Fibroblast of lung (primary cell): Measurements from ENCODE around the gene FAM117A. TPM values are rescaled to one million over a fixed set of nuclear protein-coding genes. Genes with fewer than 3 reads are reported as not detected.

Experiments
- DNase-seq, 2 donors: peaks; one replicate each; pipeline versions ENCODE4 v3.0.0 to v3.0.0-alpha.2; 2010; ENCODE audit warnings: low read depth in 2 of 2
- H2AFZ ChIP-seq: 2 replicates; pipeline ENCODE4 v1.5.1; 2012; ENCODE audit warnings: low read length, control low read depth, inconsistent platforms
- H3K27ac ChIP-seq: 2 replicates; pipeline ENCODE4 v1.5.1; 2011; ENCODE audit warnings: low read length, control low read depth; ENCODE audit not compliant: insufficient read depth
- H3K27me3 ChIP-seq: 2 replicates; pipeline ENCODE4 v1.5.1; 2011; ENCODE audit warnings: mild to moderate bottlenecking, low read length; ENCODE audit not compliant: control insufficient read depth, insufficient read depth
- H3K36me3 ChIP-seq: 2 replicates; pipeline ENCODE4 v1.5.1; 2011; ENCODE audit warnings: low read length; ENCODE audit not compliant: control insufficient read depth, insufficient read depth
- H3K4me1 ChIP-seq: 2 replicates; pipeline ENCODE4 v1.5.1; 2011; ENCODE audit warnings: low read length; ENCODE audit not compliant: control insufficient read depth, insufficient read depth; ENCODE audit errors: extremely low read depth
- H3K4me2 ChIP-seq: 2 replicates; pipeline ENCODE4 v1.5.1; 2011; ENCODE audit warnings: low read length, control low read depth; ENCODE audit not compliant: insufficient read depth; ENCODE audit errors: extremely low read depth
- H3K4me3 ChIP-seq, 4 experiments: fragments of 200-600 bp in 1 of 4; sonication (generic) in 1 of 4; replicated peaks in 1 of 4; 2 replicates each; pipeline ENCODE4 v1.5.1; 2011 to 2016; ENCODE audit warnings: low read length in 4 of 4, low read depth in 3 of 4, mild to moderate bottlenecking in 3 of 4, control low read depth in 2 of 4, inconsistent platforms in 1 of 4, mixed read lengths in 1 of 4; ENCODE audit not compliant: insufficient read depth in 1 of 4; ENCODE audit errors: control extremely low read depth in 1 of 4
- H3K79me2 ChIP-seq: 2 replicates; pipeline ENCODE4 v1.5.1; 2012; ENCODE audit warnings: mild to moderate bottlenecking, low read length, inconsistent platforms; ENCODE audit not compliant: control insufficient read depth, insufficient read depth
- H3K9ac ChIP-seq: 2 replicates; pipeline ENCODE4 v1.5.1; 2011; ENCODE audit warnings: mild to moderate bottlenecking, low read length, control low read depth; ENCODE audit not compliant: insufficient read depth
- H3K9me3 ChIP-seq: 2 replicates; pipeline ENCODE4 v1.5.1; 2012; ENCODE audit warnings: low read depth, low read length; ENCODE audit not compliant: control insufficient read depth, insufficient read depth
- H4K20me1 ChIP-seq: 2 replicates; pipeline ENCODE4 v1.5.1; 2011; ENCODE audit warnings: low read length; ENCODE audit not compliant: control insufficient read depth, insufficient read depth; ENCODE audit errors: extremely low read depth
- EZH2 ChIP-seq: IDR thresholded peaks from 2 replicates; pipeline ENCODE4 v1.5.1; 2012; ENCODE audit warnings: low read length, control low read depth, mild to moderate bottlenecking; ENCODE audit errors: missing control alignments
- polyA plus RNA-seq, 2 donors: library from polyadenylated mRNA; depleted of rRNA in 1 of 2; stranded (reverse) in 1 of 2; unstranded in 1 of 2; fragments of >200 nt; gene quantifications; 2 replicates each; pipeline ENCODE4 v1.2.1, GENCODE V29; 2011 to 2012; ENCODE audit warnings: missing spikeins in 1 of 2
- total RNA-seq: library from RNA; depleted of rRNA; stranded (reverse); fragments of >200 nt; gene quantifications from 2 replicates; pipeline ENCODE4 v1.2.1, GENCODE V29; 2014
- TF ChIP-seq, protein P1 (sequence below), 2 donors: IDR thresholded peaks in 1 of 2; conservative IDR thresholded peaks in 1 of 2; 1 replicate in 1 of 2; 2 replicates in 1 of 2; pipeline ENCODE4 v1.5.1; 2011 to 2012; ENCODE audit warnings: low read length in 2 of 2, control low read depth in 1 of 2, inconsistent platforms in 1 of 2, low read depth in 1 of 2, mild to moderate bottlenecking in 1 of 2

FAM117A gene
- total and polyA plus RNA-seq, 2 donors (not counting 1 experiment from before 2014, with no cell fraction given): 2.4 to 3.3 TPM

DNA sequence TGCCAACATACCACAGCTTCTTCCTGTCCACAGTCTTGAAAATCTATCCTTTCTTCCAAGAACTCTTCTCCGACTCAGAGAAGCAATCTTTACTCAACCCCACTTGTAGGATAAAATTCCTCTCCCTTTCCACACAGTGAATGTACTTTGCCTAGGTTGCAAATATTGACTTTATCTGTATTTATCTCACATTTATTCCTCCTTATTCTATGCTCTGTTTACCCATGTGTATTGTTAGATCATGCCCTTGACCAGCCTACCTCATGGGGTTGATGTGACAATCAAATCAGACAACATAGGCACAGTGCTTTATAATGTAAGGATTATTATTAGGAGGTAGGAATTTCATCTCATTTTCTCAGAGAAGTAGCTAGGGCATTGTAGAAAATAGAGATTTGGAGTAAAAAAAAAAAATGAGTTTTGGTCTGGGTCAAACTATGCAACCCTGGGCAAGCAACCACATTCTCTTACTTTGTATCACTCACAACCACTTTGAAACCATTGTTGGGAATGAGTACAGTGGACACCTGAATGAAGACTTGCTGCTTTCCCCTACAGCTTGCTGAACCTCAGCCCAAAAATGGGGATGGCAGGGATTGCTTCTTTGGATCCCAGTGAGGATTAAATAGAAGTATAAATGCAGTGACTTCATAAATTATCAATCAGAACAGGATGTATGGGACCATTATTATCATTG is 47.1 kb downstream of the FAM117A start:
- Histone ChIP-seq H3K4me1 (no peaks in the 10 kb centered on the region), H3K4me3 (no peak overlapping the region), H3K9me3 (no peaks in the 10 kb centered on the region), H3K27ac (no peak overlapping the region), H2AFZ (no peak overlapping the region), H3K9ac (no peak overlapping the region), H3K79me2 (no peaks in the 10 kb centered on the region), H3K4me2 (no peak overlapping the region), H4K20me1 (no peaks in the 10 kb centered on the region), H3K27me3 (no peaks in the 10 kb centered on the region), H3K36me3 (no peaks in the 10 kb centered on the region)
- DNase-seq: no peak
- TF ChIP-seq EZH2: no peak
- TF ChIP-seq, protein P1, sequence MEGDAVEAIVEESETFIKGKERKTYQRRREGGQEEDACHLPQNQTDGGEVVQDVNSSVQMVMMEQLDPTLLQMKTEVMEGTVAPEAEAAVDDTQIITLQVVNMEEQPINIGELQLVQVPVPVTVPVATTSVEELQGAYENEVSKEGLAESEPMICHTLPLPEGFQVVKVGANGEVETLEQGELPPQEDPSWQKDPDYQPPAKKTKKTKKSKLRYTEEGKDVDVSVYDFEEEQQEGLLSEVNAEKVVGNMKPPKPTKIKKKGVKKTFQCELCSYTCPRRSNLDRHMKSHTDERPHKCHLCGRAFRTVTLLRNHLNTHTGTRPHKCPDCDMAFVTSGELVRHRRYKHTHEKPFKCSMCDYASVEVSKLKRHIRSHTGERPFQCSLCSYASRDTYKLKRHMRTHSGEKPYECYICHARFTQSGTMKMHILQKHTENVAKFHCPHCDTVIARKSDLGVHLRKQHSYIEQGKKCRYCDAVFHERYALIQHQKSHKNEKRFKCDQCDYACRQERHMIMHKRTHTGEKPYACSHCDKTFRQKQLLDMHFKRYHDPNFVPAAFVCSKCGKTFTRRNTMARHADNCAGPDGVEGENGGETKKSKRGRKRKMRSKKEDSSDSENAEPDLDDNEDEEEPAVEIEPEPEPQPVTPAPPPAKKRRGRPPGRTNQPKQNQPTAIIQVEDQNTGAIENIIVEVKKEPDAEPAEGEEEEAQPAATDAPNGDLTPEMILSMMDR (conservative IDR thresholded peaks at IDR 0.05 in 1 of 2, IDR thresholded peaks at IDR 0.05 in 1 of 2; ENCODE audit: low read depth in 1 of 2, low read length in 2 of 2): no peak

DNA sequence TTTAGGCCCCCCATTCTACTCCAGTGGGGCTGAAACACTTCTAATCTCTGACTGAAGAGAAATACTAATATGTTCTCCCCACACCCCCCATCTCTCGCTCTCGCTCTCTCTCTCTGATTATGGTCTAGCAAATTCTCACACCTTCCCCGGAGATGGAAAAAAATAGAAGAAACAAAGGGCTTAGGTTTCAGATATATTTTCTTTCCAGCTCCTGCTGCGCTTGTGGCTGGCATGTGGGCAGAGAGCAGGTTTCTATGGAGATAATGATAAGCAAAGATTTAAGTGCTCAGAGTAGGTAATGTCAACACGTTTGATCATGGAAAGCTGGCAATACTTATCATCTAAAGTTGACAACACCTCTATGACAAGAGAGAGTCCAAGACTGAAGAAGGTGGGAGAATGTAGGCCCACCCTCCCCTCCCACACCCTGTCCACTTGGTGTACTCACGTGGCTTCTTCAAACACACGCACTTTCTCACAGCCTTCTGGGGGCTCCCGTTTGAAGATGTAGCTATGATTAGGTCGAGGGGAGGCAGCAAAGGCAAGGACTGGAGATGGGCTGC is 48.1 kb downstream of the FAM117A start:
- Histone ChIP-seq H3K4me1 (no peaks in the 10 kb centered on the region), H3K27ac (no peak overlapping the region), H2AFZ (no peak overlapping the region), H3K36me3 (no peaks in the 10 kb centered on the region), H3K27me3 (no peaks in the 10 kb centered on the region), H4K20me1 (no peaks in the 10 kb centered on the region), H3K9ac (no peak overlapping the region), H3K4me3 (no peak overlapping the region), H3K4me2 (no peak overlapping the region), H3K9me3 (no peaks in the 10 kb centered on the region), H3K79me2 (no peaks in the 10 kb centered on the region)
- DNase-seq: no peak
- no peak for TF ChIP-seq EZH2
- TF ChIP-seq, protein P1 (conservative IDR thresholded peaks at IDR 0.05 in 1 of 2, IDR thresholded peaks at IDR 0.05 in 1 of 2; ENCODE audit: low read depth in 1 of 2, low read length in 2 of 2): no peak

DNA sequence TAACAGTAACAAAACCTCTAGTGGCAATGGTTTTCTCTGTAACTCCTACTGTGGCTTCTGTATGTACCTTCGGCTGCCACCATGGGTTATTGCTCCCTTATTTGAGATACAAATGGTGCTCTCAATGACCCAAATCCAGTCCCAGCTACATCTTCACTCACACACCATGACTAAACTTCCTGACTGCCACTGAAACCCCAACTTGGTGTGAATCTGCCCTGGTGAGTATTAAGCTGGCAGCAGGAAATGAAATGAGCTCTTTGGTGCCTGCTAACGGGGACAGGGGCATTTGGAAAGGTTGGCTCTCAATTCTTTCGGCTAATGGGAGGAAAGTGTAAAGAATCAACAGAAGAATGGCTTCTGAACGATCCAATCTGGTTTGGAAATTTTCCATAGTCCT is 48.7 kb downstream of the FAM117A start:
- Histone ChIP-seq H3K27me3 (no peaks in the 10 kb centered on the region), H3K36me3 (no peaks in the 10 kb centered on the region), H3K79me2 (no peaks in the 10 kb centered on the region), H3K4me1 (no peaks in the 10 kb centered on the region), H3K4me3 (no peak overlapping the region), H3K9me3 (no peaks in the 10 kb centered on the region), H3K9ac (no peak overlapping the region), H3K27ac (no peak overlapping the region), H2AFZ (no peak overlapping the region), H4K20me1 (no peaks in the 10 kb centered on the region), H3K4me2 (no peak overlapping the region)
- DNase-seq: no peak
- TF ChIP-seq, protein P1 (conservative IDR thresholded peaks at IDR 0.05 in 1 of 2, IDR thresholded peaks at IDR 0.05 in 1 of 2; ENCODE audit: low read depth in 1 of 2, low read length in 2 of 2): no peak
- no peak for TF ChIP-seq EZH2
